IPS-20b (cell line): ENCODE measurements around the gene TPCN2.
"Not testable (repeated sequence)": the region's sequence is repeated elsewhere in the genome, so short reads cannot be mapped to it uniquely, and the experiment has no call there.

ENCODE experiments used
- H3K27ac ChIP-seq: one replicate; pipeline ENCODE4 v1.5.1; 2013; ENCODE audit warnings: low read length
- H3K27me3 ChIP-seq: 2 replicates; pipeline ENCODE4 v1.6.1; 2013; ENCODE audit warnings: mild to moderate bottlenecking, low read length, inconsistent platforms; ENCODE audit not compliant: insufficient read depth
- H3K36me3 ChIP-seq: 2 replicates; pipeline ENCODE4 v1.6.1; 2013; ENCODE audit warnings: low read depth, mild to moderate bottlenecking, inconsistent platforms, low read length, moderate library complexity; ENCODE audit not compliant: insufficient read depth
- H3K4me1 ChIP-seq: 2 replicates; pipeline ENCODE4 v1.6.1; 2013; ENCODE audit warnings: mild to moderate bottlenecking, control low read depth, inconsistent platforms, low read length, moderate library complexity; ENCODE audit not compliant: insufficient read depth
- H3K4me3 ChIP-seq: 2 replicates; pipeline ENCODE4 v1.5.1; 2013; ENCODE audit warnings: mild to moderate bottlenecking, low read length, inconsistent platforms
- H3K9ac ChIP-seq: 2 replicates; pipeline ENCODE4 v1.6.1; 2013; ENCODE audit warnings: low read depth, mild to moderate bottlenecking, inconsistent platforms, low read length, moderate library complexity
- H3K9me3 ChIP-seq: 2 replicates; pipeline ENCODE4 v1.6.1; 2013; ENCODE audit warnings: mild to moderate bottlenecking, low read depth, low read length, inconsistent platforms; ENCODE audit not compliant: insufficient read depth

The TPCN2 gene

GRCh38 chr11:69075421-69076128 is 26.8 kb downstream of the TPCN2 start:
- Histone ChIP-seq H3K9ac (no peak overlapping the region), H3K4me1 (no peaks in the 10 kb centered on the region), H3K36me3 (peaks cover 31% of the 10 kb centered on the region)

GRCh38 chr11:69076129-69076791 is 27.5 kb downstream of the TPCN2 start:
- H3K36me3 ChIP-seq: peaks cover 24% of the 10 kb centered on the region
- H3K9me3 ChIP-seq: no peaks in the 10 kb centered on the region
- H3K4me1 ChIP-seq: no peaks in the 10 kb centered on the region
- no peak overlapping the region for H3K9ac ChIP-seq
- no peaks in the 10 kb centered on the region for H3K27me3 ChIP-seq
- H3K4me3 ChIP-seq: no peak overlapping the region
- H3K27ac ChIP-seq: no peak overlapping the region

More at GRCh38 chr11:69075421-69076128, 26.8 kb downstream of the TPCN2 start:
- H3K27ac ChIP-seq: no peak overlapping the region
- no peak overlapping the region for H3K4me3 ChIP-seq
- H3K27me3 ChIP-seq: no peaks in the 10 kb centered on the region
- no peaks in the 10 kb centered on the region for H3K9me3 ChIP-seq

GRCh38 chr11:69076977-69077376 is 28.2 kb downstream of the TPCN2 start:
- not testable (repeated sequence) for H3K27me3 ChIP-seq, H3K27ac ChIP-seq, H3K9me3 ChIP-seq, H3K4me1 ChIP-seq, H3K9ac ChIP-seq, H3K4me3 ChIP-seq
- peaks cover 23% of the 10 kb centered on the region for H3K36me3 ChIP-seq

- no peak overlapping the region for H3K27ac ChIP-seq
- no peak overlapping the region for H3K9ac ChIP-seq
- no peaks in the 10 kb centered on the region for H3K4me1 ChIP-seq
- no peaks in the 10 kb centered on the region for H3K27me3 ChIP-seq
- no peak overlapping the region for H3K4me3 ChIP-seq
- no peaks in the 10 kb centered on the region for H3K9me3 ChIP-seq
- H3K36me3 ChIP-seq: peaks cover 20% of the 10 kb centered on the region
These were observed 29.8 kb downstream of the TPCN2 start for GRCh38 chr11:69078508-69078907.

DNA sequence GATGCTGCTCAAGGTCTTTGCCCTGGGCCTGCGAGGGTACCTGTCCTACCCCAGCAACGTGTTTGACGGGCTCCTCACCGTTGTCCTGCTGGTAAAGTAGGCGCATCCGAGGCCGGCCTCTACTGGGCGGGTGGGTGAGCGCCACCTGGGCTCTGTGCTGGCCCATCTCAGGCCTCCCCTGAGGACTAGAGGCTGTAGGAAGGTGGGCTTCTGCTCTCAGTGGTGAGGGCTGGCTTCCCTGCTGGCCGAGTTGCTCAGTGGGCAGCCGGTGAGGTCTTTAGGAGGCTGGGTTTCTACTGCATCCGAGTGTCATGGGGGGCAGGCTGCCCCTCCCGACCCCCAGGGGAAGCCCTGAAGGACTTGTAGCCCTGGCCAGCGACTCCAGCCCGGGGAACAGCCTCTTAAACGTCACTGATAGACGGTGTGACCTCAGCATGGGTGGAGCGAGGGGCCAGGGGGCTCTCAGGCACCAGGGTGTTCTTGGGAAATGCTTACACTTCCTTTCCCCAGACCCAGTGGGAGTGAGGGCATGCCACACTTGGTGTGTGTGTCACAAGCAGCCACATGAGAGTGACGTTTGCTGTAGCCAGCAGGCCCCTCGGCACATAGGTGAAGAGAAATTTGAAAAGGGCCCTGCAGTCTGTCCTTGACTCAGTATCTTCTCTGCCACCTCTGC is 30.3 kb downstream of the TPCN2 start:
- H3K36me3 ChIP-seq: peaks cover 20% of the 10 kb centered on the region
- no peak overlapping the region for H3K27ac ChIP-seq
- H3K27me3 ChIP-seq: no peaks in the 10 kb centered on the region
- H3K9ac ChIP-seq: no peak overlapping the region
- no peaks in the 10 kb centered on the region for H3K4me1 ChIP-seq
- no peak overlapping the region for H3K4me3 ChIP-seq
- no peaks in the 10 kb centered on the region for H3K9me3 ChIP-seq

- no peaks in the 10 kb centered on the region for H3K4me1 ChIP-seq
- H3K9me3 ChIP-seq: no peaks in the 10 kb centered on the region
- no peak overlapping the region for H3K27ac ChIP-seq
- peaks cover 14% of the 10 kb centered on the region for H3K36me3 ChIP-seq
- no peaks in the 10 kb centered on the region for H3K27me3 ChIP-seq
- H3K4me3 ChIP-seq: no peak overlapping the region
- no peak overlapping the region for H3K9ac ChIP-seq
These were observed 31.0 kb downstream of the TPCN2 start for GRCh38 chr11:69079661-69080256.

DNA sequence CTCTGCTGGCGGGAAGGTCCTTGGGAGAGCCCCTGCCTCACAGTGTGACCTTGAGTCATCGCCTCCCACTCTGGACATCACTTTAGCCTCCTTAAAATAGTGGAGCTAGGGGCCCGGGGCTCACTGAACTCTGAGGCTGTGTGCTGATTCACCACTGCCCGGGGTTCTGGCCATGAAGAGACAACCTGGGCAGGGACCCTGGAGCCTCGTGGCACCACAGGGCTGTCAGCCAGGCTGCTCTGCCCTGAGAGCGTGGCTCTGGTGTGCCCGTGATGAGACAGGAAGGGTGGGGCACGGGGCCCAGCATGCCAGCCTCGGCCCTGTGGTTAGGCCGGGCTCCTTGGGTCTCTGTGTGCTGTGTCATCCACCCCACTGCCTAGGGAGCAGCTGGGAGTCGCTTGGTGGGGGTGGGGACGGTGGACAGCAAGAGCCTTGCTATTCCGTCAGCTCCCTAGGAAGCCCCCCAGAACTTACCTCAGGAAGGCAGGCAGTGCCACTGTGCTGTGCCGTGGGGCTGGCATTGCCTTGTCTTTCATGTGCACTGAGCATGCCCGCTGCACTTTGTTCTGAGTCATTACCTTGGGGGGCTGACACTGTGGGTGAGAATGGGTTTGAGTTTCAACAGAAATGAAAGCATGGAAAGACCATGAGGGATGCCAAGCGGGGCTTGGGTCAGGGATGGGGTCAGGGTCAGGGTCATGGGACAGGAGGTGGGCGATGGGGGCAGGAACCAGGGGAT is 31.7 kb downstream of the TPCN2 start:
- H3K27ac ChIP-seq: no peak overlapping the region
- H3K4me1 ChIP-seq: no peaks in the 10 kb centered on the region
- no peak overlapping the region for H3K9ac ChIP-seq
- no peaks in the 10 kb centered on the region for H3K27me3 ChIP-seq
- peaks cover 14% of the 10 kb centered on the region for H3K36me3 ChIP-seq
- no peaks in the 10 kb centered on the region for H3K9me3 ChIP-seq
- H3K4me3 ChIP-seq: no peak overlapping the region

- Histone ChIP-seq H3K4me3 (no peak overlapping the region), H3K4me1 (no peaks in the 10 kb centered on the region), H3K36me3 (peaks cover 14% of the 10 kb centered on the region), H3K27me3 (no peaks in the 10 kb centered on the region), H3K27ac (no peak overlapping the region), H3K9me3 (no peaks in the 10 kb centered on the region), H3K9ac (no peak overlapping the region)
These were observed 32.4 kb downstream of the TPCN2 start for GRCh38 chr11:69081180-69081579.

DNA sequence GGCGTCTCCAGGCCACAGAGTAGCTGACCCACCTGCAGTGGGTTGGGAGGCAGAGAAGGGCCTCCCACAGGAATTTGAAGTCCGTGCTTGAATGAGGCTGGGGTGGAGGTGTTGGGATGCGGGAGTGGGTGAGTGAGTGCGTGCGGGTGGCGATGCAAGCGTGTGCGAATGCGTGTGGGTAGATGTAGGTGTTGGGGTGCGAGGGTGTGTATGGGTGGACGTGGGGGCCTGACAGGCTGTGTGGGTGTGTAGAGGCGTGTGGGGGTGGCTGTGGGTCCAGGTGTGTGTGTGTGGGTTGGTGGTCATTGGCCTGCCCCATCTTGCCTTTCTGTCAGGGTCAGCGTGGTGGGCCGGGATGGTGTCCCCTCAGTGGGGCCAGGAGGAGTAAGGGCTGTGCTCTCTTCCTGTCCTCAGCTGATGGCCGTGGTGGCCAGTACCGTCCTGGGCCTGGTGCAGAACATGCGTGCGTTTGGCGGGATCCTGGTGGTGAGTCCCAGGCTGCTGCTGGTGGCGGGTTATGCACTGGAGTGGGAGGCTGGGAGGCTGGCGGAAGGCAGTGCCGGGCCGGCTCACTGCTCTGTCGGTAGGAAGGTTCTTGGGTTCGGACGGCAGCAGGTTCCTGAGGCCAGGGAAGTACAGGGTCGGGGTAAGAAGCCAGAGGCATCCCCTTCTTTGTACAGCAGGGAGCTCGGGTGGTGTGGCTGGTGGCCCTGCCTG is 35.0 kb downstream of the TPCN2 start:
- H3K4me1 ChIP-seq: no peaks in the 10 kb centered on the region; the same call in 1 of the 2 replicates
- H3K4me3 ChIP-seq: no peak overlapping the region
- H3K36me3 ChIP-seq: peaks cover 15% of the 10 kb centered on the region
- H3K27me3 ChIP-seq: no peaks in the 10 kb centered on the region
- H3K27ac ChIP-seq: no peak overlapping the region
- H3K9ac ChIP-seq: no peak overlapping the region
- no peaks in the 10 kb centered on the region for H3K9me3 ChIP-seq

DNA sequence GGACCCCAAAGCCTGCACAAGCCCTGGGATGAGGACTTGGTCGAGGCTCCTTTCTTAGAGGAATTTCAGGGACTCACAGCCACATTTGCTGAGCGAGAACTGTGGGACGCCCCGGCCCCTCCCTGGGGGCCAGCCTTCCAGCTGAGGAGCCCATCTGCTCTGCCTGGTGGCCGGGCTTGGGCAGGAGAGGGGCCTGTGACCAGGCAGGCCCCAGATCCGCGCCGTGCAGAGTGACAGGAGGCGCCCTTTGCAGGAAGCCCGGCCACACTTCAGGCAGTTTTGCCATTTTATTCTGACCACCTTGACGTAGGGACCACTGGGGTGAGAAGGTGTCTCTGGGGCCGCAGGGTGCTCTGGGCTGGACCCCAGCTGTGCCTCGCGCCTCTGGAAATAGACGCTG is 35.6 kb downstream of the TPCN2 start:
- Histone ChIP-seq H3K27me3 (no peaks in the 10 kb centered on the region), H3K4me3 (no peak overlapping the region), H3K9me3 (no peaks in the 10 kb centered on the region), H3K27ac (no peak overlapping the region), H3K4me1 (no peaks in the 10 kb centered on the region; the same call in 1 of the 2 replicates), H3K36me3 (peaks cover 17% of the 10 kb centered on the region), H3K9ac (no peak overlapping the region)
